HEK293 (cell line): ENCODE data around the gene LY86.
A peak's percentile ranks its signal among the peaks of the same experiment; 100 is the strongest.

ENCODE experiments used
- CTCF ChIA-PET: fragments of 350-600 bp; formaldehyde crosslinking; extraction: SDS; loops from one replicate; lab custom pipeline; 2021; ENCODE audit warnings: antibody characterized with exemption; lab: Yijun Ruan, JAX
- POLR2A ChIA-PET: fragments of 300-600 bp; formaldehyde crosslinking; extraction: SDS; loops from one replicate; lab custom pipeline; 2020; ENCODE audit warnings: antibody characterized with exemption, inconsistent platforms; lab: Yijun Ruan, JAX
- H3K27ac ChIP-seq: fragments of 200-500 bp; sonication (Bioruptor generic); 2 replicates; pipeline ENCODE4 v1.5.1; 2014; ENCODE audit warnings: low read depth, low read length, control low read depth, inconsistent platforms; ENCODE audit errors: extremely low read depth
- H3K36me3 ChIP-seq, 2 experiments: fragments of 200-500 bp in 1 of 2; sonication (Bioruptor generic) in 1 of 2; 1 replicate in 1 of 2; 2 replicates in 1 of 2; pipeline ENCODE4 v1.5.1; 2014 to 2017; ENCODE audit warnings: inconsistent platforms in 2 of 2, low read length in 2 of 2; ENCODE audit not compliant: control insufficient read depth in 2 of 2, insufficient read depth in 1 of 2
- H3K4me1 ChIP-seq: fragments of 200-500 bp; sonication (Bioruptor generic); 2 replicates; pipeline ENCODE4 v1.5.1; 2014; ENCODE audit warnings: mild to moderate bottlenecking, low read length, inconsistent platforms; ENCODE audit not compliant: control insufficient read depth, insufficient read depth
- H3K4me3 ChIP-seq: 2 replicates; pipeline ENCODE4 v1.5.1; 2011; ENCODE audit warnings: low read depth, mild to moderate bottlenecking, control low read depth, low read length, moderate library complexity
- H3K9me3 ChIP-seq: fragments of 200-500 bp; sonication (Bioruptor generic); 2 replicates; pipeline ENCODE4 v1.5.1; 2014; ENCODE audit warnings: low read depth, low read length, inconsistent platforms; ENCODE audit not compliant: control insufficient read depth, insufficient read depth
- MYNN ChIP-seq: fragments of 450-650 bp; formaldehyde crosslinking; IDR thresholded peaks from 2 replicates; pipeline ENCODE4 v1.5.1; 2016; ENCODE audit warnings: missing biosample characterization, missing genetic modification characterization, borderline replicate concordance
- SP3 ChIP-seq: fragments of 450-650 bp; formaldehyde crosslinking; IDR thresholded peaks from 2 replicates; pipeline ENCODE4 v1.5.1; 2016; ENCODE audit warnings: missing biosample characterization, missing genetic modification characterization
- ZIC2 ChIP-seq: fragments of 450-650 bp; formaldehyde crosslinking; IDR thresholded peaks from 2 replicates; pipeline ENCODE4 v1.5.1; 2016; ENCODE audit warnings: missing biosample characterization, missing genetic modification characterization
- ZNF114 ChIP-seq: fragments of 450-650 bp; formaldehyde crosslinking; IDR thresholded peaks from 2 replicates; pipeline ENCODE4 v1.5.0; 2017; ENCODE audit warnings: missing biosample characterization, missing genetic modification characterization
- ZNF223 ChIP-seq: fragments of 450-650 bp; formaldehyde crosslinking; IDR thresholded peaks from 2 replicates; pipeline ENCODE4 v1.5.1; 2016; ENCODE audit warnings: missing biosample characterization, missing genetic modification characterization
- ZNF24 ChIP-seq: fragments of 450-650 bp; formaldehyde crosslinking; IDR thresholded peaks from 2 replicates; pipeline ENCODE4 v1.5.1; 2016; ENCODE audit warnings: missing biosample characterization, missing genetic modification characterization
- ZNF366 ChIP-seq: fragments of 450-650 bp; formaldehyde crosslinking; conservative IDR thresholded peaks from 2 replicates; pipeline ENCODE4 v1.5.1; 2016; ENCODE audit warnings: missing biosample characterization, missing genetic modification characterization
- ZNF404 ChIP-seq: fragments of 450-650 bp; formaldehyde crosslinking; IDR thresholded peaks from 2 replicates; pipeline ENCODE4 v1.5.1; 2017; ENCODE audit warnings: missing biosample characterization, missing genetic modification characterization
- ZNF426 ChIP-seq: fragments of 450-650 bp; formaldehyde crosslinking; IDR thresholded peaks from 2 replicates; pipeline ENCODE4 v1.5.1; 2017; ENCODE audit warnings: missing biosample characterization, missing genetic modification characterization, mild to moderate bottlenecking, inconsistent platforms, moderate library complexity
- ZNF433 ChIP-seq: fragments of 450-650 bp; formaldehyde crosslinking; IDR thresholded peaks from 2 replicates; pipeline ENCODE4 v1.5.1; 2016; ENCODE audit warnings: missing biosample characterization, missing genetic modification characterization, low read depth
- ZNF558 ChIP-seq: fragments of 450-650 bp; formaldehyde crosslinking; IDR thresholded peaks from 2 replicates; pipeline ENCODE4 v1.5.1; 2016; ENCODE audit warnings: missing biosample characterization, missing genetic modification characterization
- ZNF571 ChIP-seq: fragments of 450-650 bp; formaldehyde crosslinking; IDR thresholded peaks from 2 replicates; pipeline ENCODE4 v1.5.0; 2017; ENCODE audit warnings: missing biosample characterization, missing genetic modification characterization
- ZNF600 ChIP-seq: fragments of 450-650 bp; formaldehyde crosslinking; IDR thresholded peaks from 2 replicates; pipeline ENCODE4 v1.5.1; 2016; ENCODE audit warnings: missing biosample characterization, missing genetic modification characterization
- ZNF654 ChIP-seq: fragments of 450-650 bp; formaldehyde crosslinking; IDR thresholded peaks from 2 replicates; pipeline ENCODE4 v1.5.1; 2016; ENCODE audit warnings: low read depth, missing biosample characterization, missing genetic modification characterization
- ZSCAN23 ChIP-seq: fragments of 450-650 bp; formaldehyde crosslinking; IDR thresholded peaks from 2 replicates; pipeline ENCODE4 v1.5.1; 2016; ENCODE audit warnings: missing biosample characterization, missing genetic modification characterization
- TF ChIP-seq, protein P1 (sequence below): fragments of 450-650 bp; formaldehyde crosslinking; IDR thresholded peaks from 2 replicates; pipeline ENCODE4 v1.5.1; 2016; ENCODE audit warnings: missing biosample characterization, missing genetic modification characterization
- TF ChIP-seq, protein P2 (sequence below): fragments of 450-650 bp; formaldehyde crosslinking; IDR thresholded peaks from 2 replicates; pipeline ENCODE4 v1.5.1; 2016; ENCODE audit warnings: missing biosample characterization, missing genetic modification characterization
- TF ChIP-seq, protein P3 (sequence below): fragments of 450-650 bp; formaldehyde crosslinking; IDR thresholded peaks from 2 replicates; pipeline ENCODE4 v1.5.1; 2016; ENCODE audit warnings: missing biosample characterization, missing genetic modification characterization
- TF ChIP-seq, protein P4 (sequence below): fragments of 450-650 bp; formaldehyde crosslinking; IDR thresholded peaks from 2 replicates; pipeline ENCODE4 v1.5.1; 2016; ENCODE audit warnings: missing biosample characterization, missing genetic modification characterization
- TF ChIP-seq, protein P5 (sequence below): fragments of 450-650 bp; formaldehyde crosslinking; IDR thresholded peaks from 2 replicates; pipeline ENCODE4 v1.5.1; 2016; ENCODE audit warnings: missing biosample characterization, missing genetic modification characterization, borderline replicate concordance
- TF ChIP-seq, protein P6 (sequence below): fragments of 450-650 bp; formaldehyde crosslinking; conservative IDR thresholded peaks from 2 replicates; pipeline ENCODE4 v1.5.1; 2016; ENCODE audit warnings: low read depth, missing biosample characterization, missing genetic modification characterization
- TF ChIP-seq, protein P7 (sequence below): fragments of 450-650 bp; formaldehyde crosslinking; IDR thresholded peaks from 2 replicates; pipeline ENCODE4 v1.5.1; 2016; ENCODE audit warnings: missing biosample characterization, missing genetic modification characterization
- TF ChIP-seq, protein P8 (sequence below): fragments of 450-650 bp; formaldehyde crosslinking; IDR thresholded peaks from 2 replicates; pipeline ENCODE4 v1.5.1; 2017; ENCODE audit warnings: missing biosample characterization, missing genetic modification characterization

LY86 gene

DNA sequence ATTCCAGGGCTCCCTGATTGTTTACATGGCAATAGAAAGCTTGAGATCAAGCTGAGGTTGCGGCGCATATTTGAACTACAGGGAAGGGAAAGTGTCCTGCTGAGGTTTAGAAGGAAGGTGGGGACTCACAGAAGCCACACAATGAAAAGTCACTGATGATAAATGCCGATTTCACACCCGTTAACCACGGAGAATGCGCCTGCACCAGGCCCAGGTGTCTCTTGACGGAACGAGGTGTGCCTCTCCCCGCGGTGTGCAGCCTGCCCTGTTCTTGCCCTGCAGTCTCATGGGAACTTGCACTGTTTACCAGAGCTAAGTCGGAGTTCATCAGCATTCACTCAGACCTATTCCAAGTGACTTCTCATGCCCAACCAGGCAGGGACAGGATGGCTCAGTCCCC is 90.3 kb downstream of the LY86 start:
- POLR2A ChIA-PET: no interaction called here
- Histone ChIP-seq H3K36me3 (no peaks in the 10 kb centered on the region), H3K9me3 (no peaks in the 10 kb centered on the region), H3K27ac (no peak overlapping the region), H3K4me3 (no peak overlapping the region), H3K4me1 (peaks cover 8% of the 10 kb centered on the region)
- CTCF ChIA-PET: interaction anchor here (1.0 to 9.0 kb wide), 4 partner anchors 16 to 560 kb away, joined by 4 to 72 read pairs (median 32); no protein-coding TSS in a partner anchor
- TF ChIP-seq ZNF114 (no peak), ZNF426 (tag by site-specific recombination) (no peak), MYNN (tag by site-specific recombination) (no peak), ZNF600 (tag by site-specific recombination) (0 out of 2 replicates have a peak, but pooled peaks have one; percentile 17), ZSCAN23 (tag by site-specific recombination) (no peak), ZIC2 (tag by site-specific recombination) (0 out of 2 replicates have a peak, but pooled peaks have one; percentile 16), ZNF24 (no peak), ZNF366 (tag by site-specific recombination) (no peak), ZNF433 (no peak), SP3 (no peak), ZNF558 (no peak), ZNF404 (tag by site-specific recombination) (no peak), ZNF654 (tag by site-specific recombination) (no peak), ZNF571 (tag by site-specific recombination) (no peak), ZNF223 (tag by site-specific recombination) (no peak)
- TF ChIP-seq, protein P1, sequence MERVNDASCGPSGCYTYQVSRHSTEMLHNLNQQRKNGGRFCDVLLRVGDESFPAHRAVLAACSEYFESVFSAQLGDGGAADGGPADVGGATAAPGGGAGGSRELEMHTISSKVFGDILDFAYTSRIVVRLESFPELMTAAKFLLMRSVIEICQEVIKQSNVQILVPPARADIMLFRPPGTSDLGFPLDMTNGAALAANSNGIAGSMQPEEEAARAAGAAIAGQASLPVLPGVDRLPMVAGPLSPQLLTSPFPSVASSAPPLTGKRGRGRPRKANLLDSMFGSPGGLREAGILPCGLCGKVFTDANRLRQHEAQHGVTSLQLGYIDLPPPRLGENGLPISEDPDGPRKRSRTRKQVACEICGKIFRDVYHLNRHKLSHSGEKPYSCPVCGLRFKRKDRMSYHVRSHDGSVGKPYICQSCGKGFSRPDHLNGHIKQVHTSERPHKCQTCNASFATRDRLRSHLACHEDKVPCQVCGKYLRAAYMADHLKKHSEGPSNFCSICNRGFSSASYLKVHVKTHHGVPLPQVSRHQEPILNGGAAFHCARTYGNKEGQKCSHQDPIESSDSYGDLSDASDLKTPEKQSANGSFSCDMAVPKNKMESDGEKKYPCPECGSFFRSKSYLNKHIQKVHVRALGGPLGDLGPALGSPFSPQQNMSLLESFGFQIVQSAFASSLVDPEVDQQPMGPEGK (tag by site-specific recombination): no peak
- TF ChIP-seq, protein P2, sequence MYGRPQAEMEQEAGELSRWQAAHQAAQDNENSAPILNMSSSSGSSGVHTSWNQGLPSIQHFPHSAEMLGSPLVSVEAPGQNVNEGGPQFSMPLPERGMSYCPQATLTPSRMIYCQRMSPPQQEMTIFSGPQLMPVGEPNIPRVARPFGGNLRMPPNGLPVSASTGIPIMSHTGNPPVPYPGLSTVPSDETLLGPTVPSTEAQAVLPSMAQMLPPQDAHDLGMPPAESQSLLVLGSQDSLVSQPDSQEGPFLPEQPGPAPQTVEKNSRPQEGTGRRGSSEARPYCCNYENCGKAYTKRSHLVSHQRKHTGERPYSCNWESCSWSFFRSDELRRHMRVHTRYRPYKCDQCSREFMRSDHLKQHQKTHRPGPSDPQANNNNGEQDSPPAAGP: peak; percentile 78
- TF ChIP-seq, protein P3, sequence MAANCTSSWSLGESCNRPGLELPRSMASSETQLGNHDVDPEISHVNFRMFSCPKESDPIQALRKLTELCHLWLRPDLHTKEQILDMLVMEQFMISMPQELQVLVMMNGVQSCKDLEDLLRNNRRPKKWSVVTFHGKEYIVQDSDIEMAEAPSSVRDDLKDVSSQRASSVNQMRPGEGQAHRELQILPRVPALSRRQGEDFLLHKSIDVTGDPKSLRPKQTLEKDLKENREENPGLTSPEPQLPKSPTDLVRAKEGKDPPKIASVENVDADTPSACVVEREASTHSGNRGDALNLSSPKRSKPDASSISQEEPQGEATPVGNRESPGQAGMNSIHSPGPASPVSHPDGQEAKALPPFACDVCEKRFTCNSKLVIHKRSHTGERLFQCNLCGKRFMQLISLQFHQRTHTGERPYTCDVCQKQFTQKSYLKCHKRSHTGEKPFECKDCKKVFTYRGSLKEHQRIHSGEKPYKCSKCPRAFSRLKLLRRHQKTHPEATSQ: no peak
- TF ChIP-seq, protein P4, sequence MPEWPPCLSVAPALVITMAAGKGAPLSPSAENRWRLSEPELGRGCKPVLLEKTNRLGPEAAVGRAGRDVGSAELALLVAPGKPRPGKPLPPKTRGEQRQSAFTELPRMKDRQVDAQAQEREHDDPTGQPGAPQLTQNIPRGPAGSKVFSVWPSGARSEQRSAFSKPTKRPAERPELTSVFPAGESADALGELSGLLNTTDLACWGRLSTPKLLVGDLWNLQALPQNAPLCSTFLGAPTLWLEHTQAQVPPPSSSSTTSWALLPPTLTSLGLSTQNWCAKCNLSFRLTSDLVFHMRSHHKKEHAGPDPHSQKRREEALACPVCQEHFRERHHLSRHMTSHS (tag by site-specific recombination): no peak
- TF ChIP-seq, protein P5, sequence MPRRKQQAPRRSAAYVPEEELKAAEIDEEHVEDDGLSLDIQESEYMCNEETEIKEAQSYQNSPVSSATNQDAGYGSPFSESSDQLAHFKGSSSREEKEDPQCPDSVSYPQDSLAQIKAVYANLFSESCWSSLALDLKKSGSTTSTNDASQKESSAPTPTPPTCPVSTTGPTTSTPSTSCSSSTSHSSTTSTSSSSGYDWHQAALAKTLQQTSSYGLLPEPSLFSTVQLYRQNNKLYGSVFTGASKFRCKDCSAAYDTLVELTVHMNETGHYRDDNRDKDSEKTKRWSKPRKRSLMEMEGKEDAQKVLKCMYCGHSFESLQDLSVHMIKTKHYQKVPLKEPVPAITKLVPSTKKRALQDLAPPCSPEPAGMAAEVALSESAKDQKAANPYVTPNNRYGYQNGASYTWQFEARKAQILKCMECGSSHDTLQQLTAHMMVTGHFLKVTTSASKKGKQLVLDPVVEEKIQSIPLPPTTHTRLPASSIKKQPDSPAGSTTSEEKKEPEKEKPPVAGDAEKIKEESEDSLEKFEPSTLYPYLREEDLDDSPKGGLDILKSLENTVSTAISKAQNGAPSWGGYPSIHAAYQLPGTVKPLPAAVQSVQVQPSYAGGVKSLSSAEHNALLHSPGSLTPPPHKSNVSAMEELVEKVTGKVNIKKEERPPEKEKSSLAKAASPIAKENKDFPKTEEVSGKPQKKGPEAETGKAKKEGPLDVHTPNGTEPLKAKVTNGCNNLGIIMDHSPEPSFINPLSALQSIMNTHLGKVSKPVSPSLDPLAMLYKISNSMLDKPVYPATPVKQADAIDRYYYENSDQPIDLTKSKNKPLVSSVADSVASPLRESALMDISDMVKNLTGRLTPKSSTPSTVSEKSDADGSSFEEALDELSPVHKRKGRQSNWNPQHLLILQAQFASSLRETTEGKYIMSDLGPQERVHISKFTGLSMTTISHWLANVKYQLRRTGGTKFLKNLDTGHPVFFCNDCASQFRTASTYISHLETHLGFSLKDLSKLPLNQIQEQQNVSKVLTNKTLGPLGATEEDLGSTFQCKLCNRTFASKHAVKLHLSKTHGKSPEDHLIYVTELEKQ (tag by site-specific recombination): no peak
- TF ChIP-seq, protein P6, sequence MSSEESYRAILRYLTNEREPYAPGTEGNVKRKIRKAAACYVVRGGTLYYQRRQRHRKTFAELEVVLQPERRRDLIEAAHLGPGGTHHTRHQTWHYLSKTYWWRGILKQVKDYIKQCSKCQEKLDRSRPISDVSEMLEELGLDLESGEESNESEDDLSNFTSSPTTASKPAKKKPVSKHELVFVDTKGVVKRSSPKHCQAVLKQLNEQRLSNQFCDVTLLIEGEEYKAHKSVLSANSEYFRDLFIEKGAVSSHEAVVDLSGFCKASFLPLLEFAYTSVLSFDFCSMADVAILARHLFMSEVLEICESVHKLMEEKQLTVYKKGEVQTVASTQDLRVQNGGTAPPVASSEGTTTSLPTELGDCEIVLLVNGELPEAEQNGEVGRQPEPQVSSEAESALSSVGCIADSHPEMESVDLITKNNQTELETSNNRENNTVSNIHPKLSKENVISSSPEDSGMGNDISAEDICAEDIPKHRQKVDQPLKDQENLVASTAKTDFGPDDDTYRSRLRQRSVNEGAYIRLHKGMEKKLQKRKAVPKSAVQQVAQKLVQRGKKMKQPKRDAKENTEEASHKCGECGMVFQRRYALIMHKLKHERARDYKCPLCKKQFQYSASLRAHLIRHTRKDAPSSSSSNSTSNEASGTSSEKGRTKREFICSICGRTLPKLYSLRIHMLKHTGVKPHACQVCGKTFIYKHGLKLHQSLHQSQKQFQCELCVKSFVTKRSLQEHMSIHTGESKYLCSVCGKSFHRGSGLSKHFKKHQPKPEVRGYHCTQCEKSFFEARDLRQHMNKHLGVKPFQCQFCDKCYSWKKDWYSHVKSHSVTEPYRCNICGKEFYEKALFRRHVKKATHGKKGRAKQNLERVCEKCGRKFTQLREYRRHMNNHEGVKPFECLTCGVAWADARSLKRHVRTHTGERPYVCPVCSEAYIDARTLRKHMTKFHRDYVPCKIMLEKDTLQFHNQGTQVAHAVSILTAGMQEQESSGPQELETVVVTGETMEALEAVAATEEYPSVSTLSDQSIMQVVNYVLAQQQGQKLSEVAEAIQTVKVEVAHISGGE (tag by site-specific recombination): no peak
- TF ChIP-seq, protein P7, sequence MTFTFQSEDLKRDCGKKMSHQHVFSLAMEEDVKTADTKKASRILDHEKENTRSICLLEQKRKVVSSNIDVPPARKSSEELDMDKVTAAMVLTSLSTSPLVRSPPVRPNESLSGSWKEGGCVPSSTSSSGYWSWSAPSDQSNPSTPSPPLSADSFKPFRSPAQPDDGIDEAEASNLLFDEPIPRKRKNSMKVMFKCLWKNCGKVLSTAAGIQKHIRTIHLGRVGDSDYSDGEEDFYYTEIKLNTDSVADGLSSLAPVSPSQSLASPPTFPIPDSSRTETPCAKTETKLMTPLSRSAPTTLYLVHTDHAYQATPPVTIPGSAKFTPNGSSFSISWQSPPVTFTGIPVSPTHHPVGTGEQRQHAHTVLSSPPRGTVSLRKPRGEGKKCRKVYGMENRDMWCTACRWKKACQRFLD (tag by site-specific recombination): no peak
- TF ChIP-seq, protein P8, sequence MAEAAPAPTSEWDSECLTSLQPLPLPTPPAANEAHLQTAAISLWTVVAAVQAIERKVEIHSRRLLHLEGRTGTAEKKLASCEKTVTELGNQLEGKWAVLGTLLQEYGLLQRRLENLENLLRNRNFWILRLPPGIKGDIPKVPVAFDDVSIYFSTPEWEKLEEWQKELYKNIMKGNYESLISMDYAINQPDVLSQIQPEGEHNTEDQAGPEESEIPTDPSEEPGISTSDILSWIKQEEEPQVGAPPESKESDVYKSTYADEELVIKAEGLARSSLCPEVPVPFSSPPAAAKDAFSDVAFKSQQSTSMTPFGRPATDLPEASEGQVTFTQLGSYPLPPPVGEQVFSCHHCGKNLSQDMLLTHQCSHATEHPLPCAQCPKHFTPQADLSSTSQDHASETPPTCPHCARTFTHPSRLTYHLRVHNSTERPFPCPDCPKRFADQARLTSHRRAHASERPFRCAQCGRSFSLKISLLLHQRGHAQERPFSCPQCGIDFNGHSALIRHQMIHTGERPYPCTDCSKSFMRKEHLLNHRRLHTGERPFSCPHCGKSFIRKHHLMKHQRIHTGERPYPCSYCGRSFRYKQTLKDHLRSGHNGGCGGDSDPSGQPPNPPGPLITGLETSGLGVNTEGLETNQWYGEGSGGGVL (tag by site-specific recombination): no peak
